Osteoblast (primary cell): ENCODE data around the gene S100A10. TPM values are rescaled to one million over a fixed set of nuclear protein-coding genes. Genes with fewer than 3 reads are reported as not detected.

Experiments
- DNase-seq: peaks from one replicate; pipeline ENCODE4 v3.0.0; 2011; ENCODE audit warnings: low spot score, mixed read lengths; ENCODE audit not compliant: insufficient read length; ENCODE audit errors: missing footprints
- H2AFZ ChIP-seq: 2 replicates; pipeline ENCODE4 v1.6.0; 2011; ENCODE audit warnings: mild to moderate bottlenecking, low read length
- H3K27ac ChIP-seq: 2 replicates; pipeline ENCODE4 v1.5.1; 2011; ENCODE audit warnings: mild to moderate bottlenecking, low read depth, low read length, moderate library complexity
- H3K27me3 ChIP-seq: 2 replicates; pipeline ENCODE4 v1.6.0; 2012; ENCODE audit warnings: mild to moderate bottlenecking, control low read depth, inconsistent platforms, low read length, moderate library complexity; ENCODE audit not compliant: insufficient read depth
- H3K36me3 ChIP-seq: 2 replicates; pipeline ENCODE4 v1.5.1; 2011; ENCODE audit warnings: mild to moderate bottlenecking, low read length, control low read depth, moderate library complexity; ENCODE audit not compliant: insufficient read depth
- H3K4me1 ChIP-seq: 2 replicates; pipeline ENCODE4 v1.5.1; 2011; ENCODE audit warnings: mild to moderate bottlenecking, low read length, control low read depth, moderate library complexity; ENCODE audit not compliant: insufficient read depth
- H3K4me2 ChIP-seq: 2 replicates; pipeline ENCODE4 v1.6.0; 2011; ENCODE audit warnings: mild to moderate bottlenecking, low read length; ENCODE audit not compliant: insufficient read depth
- H3K4me3 ChIP-seq: fragments of 200-600 bp; sonication (generic); 3 replicates; pipeline ENCODE4 v1.5.1; 2012; ENCODE audit warnings: mild to moderate bottlenecking, low read length, inconsistent platforms; ENCODE audit not compliant: insufficient read depth
- H3K79me2 ChIP-seq: 2 replicates; pipeline ENCODE4 v1.6.0; 2012; ENCODE audit warnings: mild to moderate bottlenecking, low read length, control low read depth, inconsistent platforms; ENCODE audit not compliant: insufficient read depth
- H3K9me3 ChIP-seq: 2 replicates; pipeline ENCODE4 v1.5.1; 2011; ENCODE audit warnings: low read depth, low read length, control low read depth
- H4K20me1 ChIP-seq: 2 replicates; pipeline ENCODE4 v1.6.0; 2012; ENCODE audit warnings: mild to moderate bottlenecking, low read length, control low read depth; ENCODE audit not compliant: insufficient read depth
- CTCF ChIP-seq: IDR thresholded peaks from 2 replicates; pipeline ENCODE4 v1.5.1; 2011; ENCODE audit warnings: mild to moderate bottlenecking, low read depth, low read length, moderate library complexity; ENCODE audit errors: extremely low read depth
- total RNA-seq: library from RNA; depleted of rRNA; stranded (reverse); fragments of >200 nt; gene quantifications from 2 replicates; pipeline ENCODE4 v1.2.3, GENCODE V29; 2012

Gene S100A10
- total RNA-seq, 1 donor: 116 TPM

GRCh38 chr1:151966061-151966460 is 27.6 kb downstream of the S100A10 start:
- H3K4me1 ChIP-seq: peaks cover 6% of the 10 kb centered on the region
- no peaks in the 10 kb centered on the region for H3K36me3 ChIP-seq
- H3K4me3 ChIP-seq: no peak overlapping the region
- no peak for TF ChIP-seq CTCF
- H3K9me3 ChIP-seq: no peaks in the 10 kb centered on the region
- no peak overlapping the region for H3K27ac ChIP-seq
- H3K4me2 ChIP-seq: no peak overlapping the region
- no peaks in the 10 kb centered on the region for H4K20me1 ChIP-seq
- H3K27me3 ChIP-seq: no peaks in the 10 kb centered on the region
- no peak overlapping the region for H2AFZ ChIP-seq
- no peak for DNase-seq
- no peaks in the 10 kb centered on the region for H3K79me2 ChIP-seq

- H3K9me3 ChIP-seq: no peaks in the 10 kb centered on the region
- no peaks in the 10 kb centered on the region for H3K4me1 ChIP-seq
- no peak for TF ChIP-seq CTCF
- H3K27me3 ChIP-seq: no peaks in the 10 kb centered on the region
- DNase-seq: peak; percentile 70
- H3K4me2 ChIP-seq: no peak overlapping the region
- H3K4me3 ChIP-seq: no peak overlapping the region
- no peaks in the 10 kb centered on the region for H4K20me1 ChIP-seq
- H3K79me2 ChIP-seq: no peaks in the 10 kb centered on the region
- peak overlapping the region; percentile 38 for H2AFZ ChIP-seq
- no peaks in the 10 kb centered on the region for H3K36me3 ChIP-seq
- no peak overlapping the region for H3K27ac ChIP-seq
Observed at GRCh38 chr1:151964510-151964909, 29.1 kb downstream of the S100A10 start.

- H3K27me3 ChIP-seq: no peaks in the 10 kb centered on the region
- H3K9me3 ChIP-seq: no peaks in the 10 kb centered on the region
- H3K4me1 ChIP-seq: no peaks in the 10 kb centered on the region
- no peak overlapping the region for H3K27ac ChIP-seq
- TF ChIP-seq CTCF: no peak
- DNase-seq: no peak
- H2AFZ ChIP-seq: no peak overlapping the region
- H3K79me2 ChIP-seq: no peaks in the 10 kb centered on the region
- no peak overlapping the region for H3K4me3 ChIP-seq
- H4K20me1 ChIP-seq: no peaks in the 10 kb centered on the region
- H3K36me3 ChIP-seq: no peaks in the 10 kb centered on the region
- no peak overlapping the region for H3K4me2 ChIP-seq
Observed at GRCh38 chr1:151963288-151963687, 30.4 kb downstream of the S100A10 start.

- Histone ChIP-seq H3K79me2 (no peaks in the 10 kb centered on the region), H3K9me3 (no peaks in the 10 kb centered on the region), H3K4me2 (no peak overlapping the region), H3K27me3 (no peaks in the 10 kb centered on the region), H3K36me3 (no peaks in the 10 kb centered on the region), H3K27ac (no peak overlapping the region), H3K4me3 (no peak overlapping the region), H2AFZ (no peak overlapping the region), H3K4me1 (no peaks in the 10 kb centered on the region), H4K20me1 (no peaks in the 10 kb centered on the region)
- TF ChIP-seq CTCF: no peak
- peak; percentile 38 for DNase-seq
Observed at GRCh38 chr1:151961833-151962232, 31.8 kb downstream of the S100A10 start.
